ENCODE measurements around the gene SPAG9. TPM values are rescaled to one million over a fixed set of nuclear protein-coding genes. Genes with fewer than 3 reads are reported as not detected.
A peak's percentile ranks its signal among the peaks of the same experiment; 100 is the strongest.

SPAG9 gene
- total RNA-seq, 1 experiment from 2014 or later, result 129 TPM

GRCh38 chr17:50920041-50920410, 200.6 kb downstream of the SPAG9 start:
- CTCF ChIA-PET, result interaction anchor here (0.6 to 2.2 kb wide), 6 partner anchors 11 to 388 kb away, joined by 3 to 11 read pairs (median 5); partner anchors contain the start of gene TOB1
- intact Hi-C loops (cut with micrococcal nuclease; ENCODE audit: unreplicated experiment), result no loop called here
- no peak for TF ChIP-seq CTCF (IDR thresholded peaks at IDR 0.05; ENCODE audit: unreplicated experiment)
- Mint-ChIP-seq H3K27ac (ENCODE audit: unreplicated experiment) (peak overlapping the region; percentile 96), H3K36me3 (ENCODE audit: insufficient read depth, unreplicated experiment) (peaks cover 49% of the 10 kb centered on the region), H3K4me1 (ENCODE audit: low read depth, unreplicated experiment) (peaks cover 69% of the 10 kb centered on the region), H3K9me3 (ENCODE audit: low read depth, unreplicated experiment) (no peaks in the 10 kb centered on the region), H3K27me3 (ENCODE audit: unreplicated experiment) (no peaks in the 10 kb centered on the region), H3K4me3 (ENCODE audit: low read depth, unreplicated experiment) (peak overlapping the region; percentile 39)
- TSS peak; percentile 82 for BruUV-seq (replicated peaks)
- DNase-seq, result no peak

GRCh38 chr17:50919321-50920040, 201.2 kb downstream of the SPAG9 start:
- no peaks in the 10 kb centered on the region for H3K9me3 Mint-ChIP-seq (ENCODE audit: low read depth, unreplicated experiment)
- BruUV-seq (replicated peaks), result no TSS peak
- no peaks in the 10 kb centered on the region for H3K27me3 Mint-ChIP-seq (ENCODE audit: unreplicated experiment)
- H3K36me3 Mint-ChIP-seq (ENCODE audit: insufficient read depth, unreplicated experiment), result peaks cover 54% of the 10 kb centered on the region
- H3K4me3 Mint-ChIP-seq (ENCODE audit: low read depth, unreplicated experiment), result peak overlapping the region; percentile 39
- intact Hi-C loops (cut with micrococcal nuclease; ENCODE audit: unreplicated experiment), result loop anchor here (1.0 kb wide), 1 partner anchor 52 kb away; no protein-coding TSS in a partner anchor
- H3K4me1 Mint-ChIP-seq (ENCODE audit: low read depth, unreplicated experiment), result peaks cover 74% of the 10 kb centered on the region
- no peak for TF ChIP-seq CTCF (IDR thresholded peaks at IDR 0.05; ENCODE audit: unreplicated experiment)
- DNase-seq, result peak; percentile 99
- CTCF ChIA-PET, result interaction anchor here (0.6 to 2.2 kb wide), 10 partner anchors 10 to 388 kb away, joined by 3 to 11 read pairs (median 3); partner anchors contain the start of gene TOB1
- peak overlapping the region; percentile 96 for H3K27ac Mint-ChIP-seq (ENCODE audit: unreplicated experiment)

GRCh38 chr17:50918933-50919296, 201.8 kb downstream of the SPAG9 start:
- intact Hi-C loops (cut with micrococcal nuclease; ENCODE audit: unreplicated experiment), result loop anchor here (1.0 kb wide), 1 partner anchor 52 kb away; no protein-coding TSS in a partner anchor
- Mint-ChIP-seq H3K4me3 (ENCODE audit: low read depth, unreplicated experiment) (peak overlapping the region; percentile 39), H3K27ac (ENCODE audit: unreplicated experiment) (peak overlapping the region; percentile 96), H3K27me3 (ENCODE audit: unreplicated experiment) (no peaks in the 10 kb centered on the region), H3K4me1 (ENCODE audit: low read depth, unreplicated experiment) (peaks cover 74% of the 10 kb centered on the region), H3K36me3 (ENCODE audit: insufficient read depth, unreplicated experiment) (peaks cover 56% of the 10 kb centered on the region), H3K9me3 (ENCODE audit: low read depth, unreplicated experiment) (no peaks in the 10 kb centered on the region)
- BruUV-seq (replicated peaks), result no TSS peak
- CTCF ChIA-PET, result interaction anchor here (0.9 to 2.2 kb wide), 8 partner anchors 8 to 55 kb away, joined by 3 to 11 read pairs (median 3); partner anchors contain the start of gene TOB1
- TF ChIP-seq CTCF (IDR thresholded peaks at IDR 0.05; ENCODE audit: unreplicated experiment), result no peak
- DNase-seq, result peak; percentile 32

GRCh38 chr17:50918071-50918932, 202.4 kb downstream of the SPAG9 start:
- CTCF ChIA-PET, result interaction anchor here (0.9 to 2.2 kb wide), 6 partner anchors 9 to 55 kb away, joined by 3 to 11 read pairs (median 3); no protein-coding TSS in a partner anchor
- Mint-ChIP-seq H3K4me3 (ENCODE audit: low read depth, unreplicated experiment) (no peak overlapping the region), H3K36me3 (ENCODE audit: insufficient read depth, unreplicated experiment) (peaks cover 56% of the 10 kb centered on the region), H3K27me3 (ENCODE audit: unreplicated experiment) (no peaks in the 10 kb centered on the region), H3K27ac (ENCODE audit: unreplicated experiment) (peak overlapping the region; percentile 96), H3K4me1 (ENCODE audit: low read depth, unreplicated experiment) (peaks cover 74% of the 10 kb centered on the region), H3K9me3 (ENCODE audit: low read depth, unreplicated experiment) (no peaks in the 10 kb centered on the region)
- no peak for TF ChIP-seq CTCF (IDR thresholded peaks at IDR 0.05; ENCODE audit: unreplicated experiment)
- intact Hi-C loops (cut with micrococcal nuclease; ENCODE audit: unreplicated experiment), result no loop called here
- DNase-seq, result no peak
- BruUV-seq (replicated peaks), result no TSS peak

All from Calu3 (cell line).